NCI-H82 treated with DMSO at 0.1 percent for 48 hours (cell line): Measurements from ENCODE around the gene PACSIN1.
"Not testable (repeated sequence)": the region's sequence is repeated elsewhere in the genome, so short reads cannot be mapped to it uniquely, and the experiment has no call there.

Experiments
- DNase-seq: peaks from one replicate; lab custom pipeline; 2025; ENCODE audit not compliant: unreplicated experiment; lab: John Stamatoyannopoulos, UW

The PACSIN1 gene

GRCh38 chr6:34484899-34485298 is 19.0 kb downstream of the PACSIN1 start:
- no peak for DNase-seq

- DNase-seq, result no peak
Measured at GRCh38 chr6:34485321-34486060, 19.6 kb downstream of the PACSIN1 start.

GRCh38 chr6:34486106-34486740 is 20.3 kb downstream of the PACSIN1 start:
- no peak for DNase-seq

DNA sequence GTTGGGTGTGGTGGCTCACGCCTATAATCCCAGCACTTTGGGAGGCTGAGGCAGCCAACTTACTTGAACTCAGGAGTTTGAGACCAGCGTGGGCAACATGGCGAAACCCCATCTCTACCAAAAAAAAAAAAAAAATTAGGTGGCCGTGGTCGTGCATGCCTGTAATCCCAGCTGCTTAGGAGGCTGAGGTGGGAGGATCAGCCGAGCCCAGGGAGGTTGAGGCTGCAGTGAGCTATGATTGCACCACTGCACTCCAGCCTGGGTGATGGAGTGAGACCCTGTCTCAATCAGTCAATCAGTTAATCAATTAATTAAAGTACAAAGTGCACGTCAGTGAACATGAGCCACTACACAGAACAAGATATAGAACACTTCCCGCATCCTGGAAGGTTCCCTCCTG is 21.0 kb downstream of the PACSIN1 start:
- not testable (repeated sequence) for DNase-seq

- DNase-seq, result no peak
Measured at GRCh38 chr6:34487536-34487935, 21.7 kb downstream of the PACSIN1 start.

GRCh38 chr6:34489207-34489805 is 23.4 kb downstream of the PACSIN1 start:
- no peak for DNase-seq

DNA sequence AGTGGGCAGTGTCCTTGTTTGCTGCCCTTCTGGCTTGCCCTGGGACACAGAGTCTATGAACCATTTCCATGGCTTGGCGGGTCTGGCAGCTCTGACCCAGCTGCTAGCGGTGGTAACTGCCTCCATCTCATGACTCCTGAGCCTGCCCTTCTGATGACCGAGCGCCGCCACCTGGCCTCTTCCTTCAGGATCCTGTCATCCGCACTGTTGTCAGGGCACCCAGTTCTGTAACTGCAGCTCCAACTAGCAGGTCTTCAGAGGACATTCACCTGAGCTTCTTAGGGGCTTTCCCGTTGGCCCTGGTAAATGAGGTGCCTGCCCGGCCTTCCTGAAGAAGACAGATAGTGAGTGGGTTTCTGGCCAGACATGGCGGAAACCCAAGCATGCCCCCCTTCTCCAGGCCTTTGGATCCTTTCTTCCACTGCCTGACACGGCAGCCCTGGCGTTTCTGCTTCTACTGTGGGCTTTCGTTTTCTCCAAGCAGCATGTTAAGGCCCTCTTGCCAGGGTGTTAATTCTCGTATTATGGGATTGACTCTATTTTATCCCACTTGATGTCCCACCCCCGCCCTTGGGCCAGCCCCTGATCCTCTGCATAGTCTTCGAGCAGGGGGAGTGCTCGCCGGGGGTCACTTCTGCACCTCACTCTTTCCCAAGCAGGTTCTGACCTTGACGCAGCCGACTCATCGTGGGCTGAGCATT is 24.7 kb downstream of the PACSIN1 start:
- peak; percentile 60 for DNase-seq

DNA sequence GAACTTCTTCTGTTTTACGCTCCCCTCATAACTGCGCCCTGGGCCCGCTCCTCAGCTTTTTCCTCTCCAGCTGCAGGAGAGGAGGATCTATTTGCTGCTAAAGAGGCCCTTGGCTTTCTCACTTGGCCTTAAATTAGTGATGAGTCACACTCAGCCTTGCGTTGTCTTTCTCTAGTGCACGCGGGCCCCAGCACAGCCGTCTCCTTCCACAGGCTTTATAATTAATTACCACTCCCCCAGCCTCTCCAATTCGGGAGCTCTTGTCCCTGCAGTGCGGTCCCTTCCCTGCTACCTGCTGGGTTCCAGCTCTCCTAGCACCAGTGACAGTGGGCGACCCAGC is 25.2 kb downstream of the PACSIN1 start:
- peak; percentile 48 for DNase-seq

DNA sequence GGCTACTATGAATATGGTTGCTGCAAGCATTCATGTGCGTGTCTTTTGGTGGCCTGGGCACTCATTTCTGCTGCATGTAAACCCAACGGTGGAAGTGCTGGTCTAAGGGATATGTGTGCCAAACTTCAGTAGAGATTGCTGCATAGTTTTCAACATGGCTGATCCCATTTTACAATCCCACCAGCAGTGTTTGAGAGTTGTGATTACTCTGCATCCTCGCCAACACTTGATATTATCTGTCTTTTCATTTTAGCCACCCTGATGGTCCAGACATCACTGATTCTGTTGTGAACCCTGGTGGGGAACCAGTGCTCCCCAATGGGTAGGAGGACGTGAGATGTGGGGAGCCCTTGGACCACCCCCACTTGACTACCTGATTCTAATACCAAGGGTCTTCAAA is 27.5 kb downstream of the PACSIN1 start:
- DNase-seq, result no peak

DNA sequence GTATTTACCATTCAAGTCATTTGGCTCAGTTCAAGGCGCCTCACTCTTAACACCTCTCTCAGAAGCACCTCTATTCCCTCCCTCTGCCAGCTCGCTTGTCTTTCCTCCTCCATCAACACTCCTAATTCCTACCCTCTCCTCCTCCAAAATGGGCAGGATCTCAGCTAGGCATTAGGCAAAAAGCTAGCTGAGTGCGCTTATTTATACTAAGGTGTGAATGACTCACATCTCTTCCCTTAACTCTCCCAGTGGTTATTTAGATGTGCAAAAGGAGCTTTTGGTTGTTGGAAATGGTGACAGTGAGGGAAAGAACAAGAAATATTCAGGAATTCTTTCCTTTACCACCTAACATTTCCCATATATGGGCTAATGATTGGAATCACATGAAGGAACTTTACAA is 29.1 kb downstream of the PACSIN1 start:
- DNase-seq, result no peak

GRCh38 chr6:34496103-34496685 is 30.3 kb downstream of the PACSIN1 start:
- no peak for DNase-seq

DNA sequence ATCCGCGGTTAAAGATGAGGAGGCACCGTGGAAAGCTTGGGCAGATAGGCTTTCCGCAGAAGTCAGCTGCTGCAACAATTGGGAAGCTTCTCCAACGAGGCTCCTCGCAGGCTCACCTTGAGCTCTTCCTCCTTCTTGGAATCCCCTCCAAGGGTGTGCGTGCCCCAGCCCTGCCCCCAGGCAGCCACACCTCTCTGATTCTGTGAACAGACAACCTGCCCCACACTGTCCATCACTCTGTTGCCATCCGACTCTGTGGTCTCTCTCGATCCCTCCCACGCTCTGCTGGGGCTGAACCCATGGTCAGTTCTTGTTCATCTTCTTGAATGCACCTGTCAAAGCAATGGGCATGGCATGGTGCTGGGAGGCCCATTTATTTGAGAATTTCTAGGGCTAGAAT is 31.5 kb downstream of the PACSIN1 start:
- no peak for DNase-seq

- no peak for DNase-seq
Measured at GRCh38 chr6:34506718-34507117, 40.8 kb downstream of the PACSIN1 start.

DNA sequence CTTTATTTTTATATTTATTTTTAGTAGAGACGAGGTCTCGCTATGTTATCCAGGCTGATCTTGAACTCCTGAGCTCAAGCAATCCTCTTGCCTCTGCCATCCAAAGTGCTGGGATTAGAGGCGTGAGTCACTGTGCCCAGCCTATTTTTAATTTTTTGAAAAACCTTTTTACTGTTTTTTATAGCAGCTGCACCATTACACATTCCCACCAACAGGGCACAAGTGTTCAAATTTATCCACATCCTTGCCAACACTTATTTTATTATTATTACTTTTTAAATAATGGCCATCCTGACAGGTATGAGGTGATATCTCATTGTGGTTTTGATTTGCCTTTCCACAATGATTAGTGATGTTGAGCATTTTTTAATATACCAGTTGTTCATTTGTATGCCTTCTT is 42.5 kb downstream of the PACSIN1 start:
- no peak for DNase-seq

DNA sequence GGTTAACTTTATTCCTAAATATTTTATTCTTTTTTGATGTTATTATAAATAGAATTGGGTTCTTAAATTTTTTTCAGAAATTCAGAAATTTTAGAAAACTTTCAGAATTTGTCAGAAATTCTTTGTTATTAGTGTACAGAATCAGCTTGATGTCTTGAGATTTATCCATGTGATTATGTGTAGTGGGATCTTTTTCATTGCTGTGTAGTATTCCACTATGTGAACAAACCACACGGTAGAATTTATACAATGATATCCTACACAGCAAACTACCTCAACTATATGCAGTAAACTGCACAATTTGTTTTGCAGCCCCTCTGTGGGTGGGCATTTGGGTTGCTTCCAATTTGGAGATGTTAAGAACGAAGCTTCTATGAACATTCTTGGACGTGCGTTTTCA is 43.9 kb downstream of the PACSIN1 start:
- DNase-seq, result no peak

GRCh38 chr6:34510299-34510698 is 44.4 kb downstream of the PACSIN1 start:
- DNase-seq, result no peak

GRCh38 chr6:34511214-34511914 is 45.5 kb downstream of the PACSIN1 start:
- no peak for DNase-seq

GRCh38 chr6:34511915-34512737 is 46.2 kb downstream of the PACSIN1 start:
- peak; percentile 67 for DNase-seq

- DNase-seq, result peak; percentile 11
Measured at GRCh38 chr6:34512738-34513115, 46.9 kb downstream of the PACSIN1 start.

- DNase-seq, result peak; percentile 95
Measured at GRCh38 chr6:34513646-34514045, 47.8 kb downstream of the PACSIN1 start.
